Mucosa of rectum (tissue), 2 donors: ENCODE results near the gene HOXB1.

Experiments used
- H3K27ac ChIP-seq, 2 donors: one replicate each; pipeline ENCODE4 v1.7.0; 2013; ENCODE audit warnings: inconsistent platforms in 2 of 2, low read depth in 2 of 2, low read length in 2 of 2
- H3K27me3 ChIP-seq, 2 donors: one replicate each; pipeline ENCODE4 v1.7.0; 2013; ENCODE audit warnings: low read length in 2 of 2; ENCODE audit not compliant: control insufficient read depth in 2 of 2, insufficient read depth in 2 of 2
- H3K36me3 ChIP-seq, 2 donors: one replicate each; pipeline ENCODE4 v1.7.0; 2013; ENCODE audit warnings: low read length in 2 of 2; ENCODE audit not compliant: control insufficient read depth in 2 of 2, insufficient read depth in 2 of 2
- H3K4me1 ChIP-seq, 2 donors: one replicate each; pipeline ENCODE4 v1.7.0; 2013; ENCODE audit warnings: low read length in 2 of 2, mild to moderate bottlenecking in 1 of 2; ENCODE audit not compliant: control insufficient read depth in 2 of 2, insufficient read depth in 2 of 2
- H3K4me3 ChIP-seq, 2 donors: one replicate each; pipeline ENCODE4 v1.7.0; 2013; ENCODE audit warnings: low read length in 2 of 2
- H3K9ac ChIP-seq, 2 donors: one replicate each; pipeline ENCODE4 v1.7.0; 2013; ENCODE audit warnings: low read length in 2 of 2, low read depth in 1 of 2, mild to moderate bottlenecking in 1 of 2
- H3K9me3 ChIP-seq, 2 donors: one replicate each; pipeline ENCODE4 v1.7.0; 2013; ENCODE audit warnings: low read length in 2 of 2; ENCODE audit not compliant: control insufficient read depth in 2 of 2
- donor health status: healthy.
- donor health status: Normal muscosa, but diverticular disease.

HOXB1 gene

GRCh38 chr17:48554412-48555257, 23.8 kb upstream of the HOXB1 start:
- peak overlapping the region; percentile 64 for H3K27ac ChIP-seq
- peaks cover 18 to 30% of the 10 kb centered on the region in 2 donors for H3K4me1 ChIP-seq
- no peaks in the 10 kb centered on the region for H3K9me3 ChIP-seq
- H3K27me3 ChIP-seq, result peaks cover 0 to 3% of the 10 kb centered on the region in 2 donors
- H3K36me3 ChIP-seq, result peaks cover 4 to 15% of the 10 kb centered on the region in 2 donors
- H3K4me3 ChIP-seq, result peak overlapping the region; percentile 23 to 41
- H3K9ac ChIP-seq, result peak overlapping the region in 1 of 2 donors; percentile 3

DNA sequence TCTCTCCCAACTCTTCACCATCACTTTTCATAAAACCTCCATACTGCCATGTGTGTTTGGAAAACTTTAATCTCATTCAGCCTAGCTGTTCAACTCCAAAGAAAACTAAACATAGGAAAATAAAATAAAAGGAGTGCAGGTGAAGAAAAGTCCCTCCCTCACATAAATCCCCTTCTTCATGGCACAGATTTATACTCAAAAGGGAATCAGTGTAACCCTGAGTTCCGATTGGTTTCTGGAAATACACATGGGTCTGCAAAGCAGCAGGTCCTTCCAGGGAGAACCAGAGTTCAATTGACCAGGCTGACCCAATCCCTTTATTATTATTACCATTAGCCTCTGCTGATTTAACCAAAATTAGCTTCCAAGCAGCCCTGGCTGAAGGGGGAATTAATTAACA, 23.0 kb upstream of the HOXB1 start:
- Histone ChIP-seq H3K4me1 (peaks cover 18 to 28% of the 10 kb centered on the region in 2 donors), H3K9me3 (no peaks in the 10 kb centered on the region), H3K4me3 (no peak overlapping the region), H3K27me3 (peaks cover 0 to 3% of the 10 kb centered on the region in 2 donors), H3K27ac (no peak overlapping the region), H3K36me3 (peaks cover 4 to 16% of the 10 kb centered on the region in 2 donors), H3K9ac (no peak overlapping the region)

DNA sequence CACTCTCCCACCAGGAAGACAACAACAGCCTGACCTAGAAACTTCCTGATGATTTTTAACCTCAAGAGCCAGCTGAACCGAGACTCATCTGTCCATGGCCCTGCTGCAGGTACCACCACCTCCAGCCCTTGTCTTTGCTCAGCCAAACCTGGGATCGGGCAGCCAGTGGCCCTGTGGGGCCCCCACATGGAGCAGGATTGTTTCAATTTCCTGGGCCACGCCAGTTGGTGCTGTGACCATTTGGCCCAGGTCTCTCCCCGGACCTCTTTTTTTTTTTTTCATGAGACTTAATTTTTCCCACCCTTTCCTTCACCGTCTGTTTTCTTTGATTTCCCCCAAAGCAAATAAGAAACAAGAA, 22.4 kb upstream of the HOXB1 start:
- Histone ChIP-seq H3K4me3 (no peak overlapping the region), H3K36me3 (peaks cover 4 to 16% of the 10 kb centered on the region in 2 donors), H3K4me1 (peaks cover 18 to 25% of the 10 kb centered on the region in 2 donors), H3K27ac (peak overlapping the region in 1 of 2 donors; percentile 61), H3K9me3 (no peaks in the 10 kb centered on the region), H3K9ac (no peak overlapping the region), H3K27me3 (peaks cover 0 to 3% of the 10 kb centered on the region in 2 donors)

DNA sequence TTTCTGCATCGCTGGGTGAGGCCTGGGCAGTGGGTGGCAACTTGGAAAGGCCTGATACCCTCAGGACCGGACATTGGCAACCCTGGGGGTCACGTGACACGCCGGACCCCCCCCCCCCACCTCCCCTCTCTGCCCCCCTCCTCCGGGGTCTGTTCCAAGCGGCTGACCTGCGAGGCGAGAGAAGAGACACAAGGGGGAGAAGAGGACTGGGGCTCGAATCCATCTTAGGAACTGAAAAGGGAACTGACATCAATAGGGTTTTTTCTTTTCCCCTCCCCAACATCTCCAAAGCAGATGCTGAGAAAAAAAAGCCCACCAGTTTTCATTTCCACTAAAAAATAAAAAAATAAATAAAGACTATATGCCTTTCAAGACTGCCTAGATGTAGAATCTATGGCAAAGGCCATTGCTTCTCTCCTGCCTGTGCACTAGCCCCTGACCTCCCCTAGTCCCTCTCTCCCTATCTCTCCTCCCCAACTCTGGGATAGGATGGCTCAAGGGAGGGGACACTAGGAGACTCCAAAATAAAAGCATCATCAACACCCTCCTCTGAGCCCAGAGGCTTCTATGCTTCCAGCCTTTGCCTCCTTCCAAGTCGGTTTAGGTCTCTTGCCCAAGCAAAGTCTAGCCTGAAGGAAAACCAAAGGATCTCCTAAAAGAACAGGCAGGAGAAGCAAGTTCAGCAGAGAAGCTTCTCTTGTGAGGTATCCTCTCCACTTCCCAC, 21.8 kb upstream of the HOXB1 start:
- Histone ChIP-seq H3K4me1 (peaks cover 17 to 24% of the 10 kb centered on the region in 2 donors), H3K27me3 (peaks cover 0 to 3% of the 10 kb centered on the region in 2 donors), H3K36me3 (peaks cover 4 to 16% of the 10 kb centered on the region in 2 donors), H3K27ac (peak overlapping the region; percentile 14 to 61), H3K9ac (no peak overlapping the region), H3K4me3 (no peak overlapping the region), H3K9me3 (no peaks in the 10 kb centered on the region)

GRCh38 chr17:48551596-48552465, 21.0 kb upstream of the HOXB1 start:
- Histone ChIP-seq H3K27ac (peak overlapping the region; percentile 14 to 61), H3K4me1 (peaks cover 10 to 19% of the 10 kb centered on the region in 2 donors), H3K9ac (no peak overlapping the region)

GRCh38 chr17:48551214-48551555, 20.4 kb upstream of the HOXB1 start:
- Histone ChIP-seq H3K9me3 (no peaks in the 10 kb centered on the region), H3K27ac (peak overlapping the region in 1 of 2 donors; percentile 32), H3K36me3 (peaks cover 4 to 16% of the 10 kb centered on the region in 2 donors), H3K9ac (no peak overlapping the region), H3K4me3 (no peak overlapping the region), H3K4me1 (peaks cover 11 to 17% of the 10 kb centered on the region in 2 donors), H3K27me3 (no peaks in the 10 kb centered on the region)

More at GRCh38 chr17:48551596-48552465, 21.0 kb upstream of the HOXB1 start:
- Histone ChIP-seq H3K36me3 (peaks cover 4 to 16% of the 10 kb centered on the region in 2 donors), H3K4me3 (no peak overlapping the region), H3K27me3 (peaks cover 0 to 1% of the 10 kb centered on the region in 2 donors), H3K9me3 (no peaks in the 10 kb centered on the region)

DNA sequence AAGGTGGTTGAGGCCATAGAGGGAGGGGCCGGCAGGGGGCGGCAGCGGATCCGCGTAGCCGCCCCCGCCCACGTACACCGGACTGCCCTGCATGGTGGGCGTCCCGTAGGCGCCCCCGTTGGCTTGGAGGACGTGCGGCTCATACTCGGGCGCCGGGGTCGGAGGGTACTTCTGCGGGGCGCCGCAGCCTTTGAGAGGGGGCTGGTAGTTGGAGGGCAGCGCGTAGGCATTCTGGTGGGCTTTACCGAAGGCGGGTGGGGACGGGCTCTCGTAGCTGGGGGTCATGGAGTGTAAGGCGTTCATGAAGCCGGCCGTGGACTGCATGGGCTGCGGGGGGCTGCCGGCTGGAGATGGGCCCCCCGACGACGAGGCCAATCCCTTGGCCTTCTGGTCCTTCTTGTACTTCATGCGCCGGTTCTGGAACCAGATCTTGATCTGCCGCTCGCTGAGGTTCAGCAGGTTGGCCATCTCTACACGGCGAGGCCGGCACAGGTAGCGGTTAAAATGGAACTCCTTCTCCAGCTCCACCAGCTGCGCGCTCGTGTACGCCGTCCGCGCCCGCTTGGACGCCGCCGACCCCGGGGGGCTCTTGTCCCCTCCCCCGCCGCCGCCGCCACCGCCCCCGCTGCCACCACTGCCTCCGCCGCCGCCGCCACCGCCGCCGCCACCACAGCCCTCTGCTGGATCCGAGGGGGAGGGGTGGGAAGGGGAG, 19.8 kb upstream of the HOXB1 start:
- Histone ChIP-seq H3K9me3 (no peaks in the 10 kb centered on the region), H3K27ac (peak overlapping the region; percentile 27 to 32), H3K4me1 (peaks cover 12 to 15% of the 10 kb centered on the region in 2 donors), H3K9ac (no peak overlapping the region), H3K36me3 (peaks cover 4 to 16% of the 10 kb centered on the region in 2 donors), H3K27me3 (no peaks in the 10 kb centered on the region), H3K4me3 (no peak overlapping the region)

- H3K27me3 ChIP-seq, result no peaks in the 10 kb centered on the region
- peak overlapping the region in 1 of 2 donors; percentile 32 for H3K27ac ChIP-seq
These were observed 19.2 kb upstream of the HOXB1 start for GRCh38 chr17:48549914-48550501.

DNA sequence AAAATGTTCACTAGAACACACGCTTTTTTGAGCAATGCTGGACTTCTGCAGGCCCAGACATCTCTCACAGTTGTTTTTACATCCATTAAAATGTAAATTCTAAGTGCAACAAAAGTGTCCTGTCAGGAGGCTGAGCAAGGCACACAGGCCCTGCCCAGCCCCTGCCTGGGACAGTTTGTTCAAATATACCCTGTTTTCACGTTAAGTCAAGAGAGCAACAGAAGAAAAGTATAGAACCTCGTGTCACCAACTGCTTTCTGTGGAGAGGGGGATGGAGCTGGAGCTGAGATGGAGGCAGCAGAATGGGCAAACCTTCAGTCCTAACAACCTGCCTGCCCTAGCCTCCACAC, 18.4 kb upstream of the HOXB1 start:
- Histone ChIP-seq H3K27me3 (no peaks in the 10 kb centered on the region), H3K9me3 (no peaks in the 10 kb centered on the region), H3K4me1 (peaks cover 15 to 18% of the 10 kb centered on the region in 2 donors), H3K36me3 (peaks cover 4 to 14% of the 10 kb centered on the region in 2 donors), H3K9ac (no peak overlapping the region), H3K4me3 (no peak overlapping the region), H3K27ac (no peak overlapping the region)

More at GRCh38 chr17:48549914-48550501, 19.2 kb upstream of the HOXB1 start:
- Histone ChIP-seq H3K4me3 (no peak overlapping the region), H3K9me3 (no peaks in the 10 kb centered on the region), H3K9ac (no peak overlapping the region), H3K36me3 (peaks cover 4 to 16% of the 10 kb centered on the region in 2 donors), H3K4me1 (peaks cover 18% of the 10 kb centered on the region in 2 donors)
